Keratinocyte (primary cell): ENCODE data around the gene SERGEF. TPM values are rescaled to one million over a fixed set of nuclear protein-coding genes. Genes with fewer than 3 reads are reported as not detected.

Experiments
- DNase-seq: peaks from one replicate; pipeline ENCODE4 v3.0.0-alpha.2; 2011; ENCODE audit warnings: low read depth, missing footprints, low spot score
- FAIRE-seq: peaks from 2 replicates; lab custom pipeline; 2011; peaks lifted over from hg19 to GRCh38; lab: Jason Lieb, UNC
- H2AFZ ChIP-seq: 2 replicates; pipeline ENCODE4 v1.6.0; 2012; ENCODE audit warnings: low read length, control low read depth, inconsistent platforms; ENCODE audit not compliant: control insufficient read depth
- H3K27ac ChIP-seq: 2 replicates; pipeline ENCODE4 v1.5.1; 2011; ENCODE audit warnings: low read length; ENCODE audit not compliant: control insufficient read depth, insufficient read depth
- H3K27me3 ChIP-seq: 3 replicates; pipeline ENCODE4 v1.6.0; 2011; ENCODE audit warnings: low read length; ENCODE audit not compliant: control insufficient read depth, insufficient read depth; ENCODE audit errors: extremely low read depth
- H3K36me3 ChIP-seq, 2 experiments: 2 replicates in 1 of 2; 3 replicates in 1 of 2; pipeline ENCODE4 v1.5.1; 2011; ENCODE audit warnings: low read length in 2 of 2, mild to moderate bottlenecking in 1 of 2; ENCODE audit not compliant: control insufficient read depth in 2 of 2, insufficient read depth in 2 of 2; ENCODE audit errors: extremely low read depth in 1 of 2
- H3K4me1 ChIP-seq: 3 replicates; pipeline ENCODE4 v1.5.1; 2011; ENCODE audit warnings: low read length; ENCODE audit not compliant: control insufficient read depth, insufficient read depth; ENCODE audit errors: extremely low read depth
- H3K4me2 ChIP-seq: 3 replicates; pipeline ENCODE4 v1.6.0; 2011; ENCODE audit warnings: low read depth, low read length; ENCODE audit not compliant: control insufficient read depth, insufficient read depth; ENCODE audit errors: extremely low read depth
- H3K4me3 ChIP-seq, 3 experiments: fragments of 200-600 bp in 1 of 3; sonication (generic) in 1 of 3; 2 replicates in 2 of 3; 3 replicates in 1 of 3; pipeline ENCODE4 v1.5.1; 2011 to 2016; ENCODE audit warnings: low read length in 3 of 3, mild to moderate bottlenecking in 3 of 3, control low read depth in 2 of 3, inconsistent platforms in 1 of 3, low read depth in 1 of 3, mixed read lengths in 1 of 3, mixed run types in 1 of 3, moderate library complexity in 1 of 3; ENCODE audit not compliant: control insufficient read depth in 2 of 3, insufficient read depth in 2 of 3; ENCODE audit errors: extremely low read depth in 1 of 3
- H3K79me2 ChIP-seq: 2 replicates; pipeline ENCODE4 v1.6.0; 2012; ENCODE audit warnings: low read length; ENCODE audit not compliant: control insufficient read depth, insufficient read depth
- H3K9ac ChIP-seq: 3 replicates; pipeline ENCODE4 v1.6.0; 2011; ENCODE audit warnings: low read length; ENCODE audit not compliant: control insufficient read depth, insufficient read depth; ENCODE audit errors: extremely low read depth
- H3K9me1 ChIP-seq: 3 replicates; pipeline ENCODE4 v1.6.0; 2011; ENCODE audit warnings: low read length; ENCODE audit not compliant: control insufficient read depth, insufficient read depth; ENCODE audit errors: extremely low read depth
- H3K9me3 ChIP-seq: 2 replicates; pipeline ENCODE4 v1.5.1; 2012; ENCODE audit warnings: low read depth, low read length; ENCODE audit not compliant: control insufficient read depth
- H4K20me1 ChIP-seq: 3 replicates; pipeline ENCODE4 v1.6.0; 2011; ENCODE audit warnings: low read length; ENCODE audit not compliant: control insufficient read depth, insufficient read depth; ENCODE audit errors: extremely low read depth
- EZH2 ChIP-seq: IDR thresholded peaks from one replicate; pipeline ENCODE4 v1.6.1; 2012; ENCODE audit warnings: inconsistent platforms, mild to moderate bottlenecking, low read length, moderate library complexity
- dilution Hi-C: fragments of 300-500 bp; cut with MboI; formaldehyde crosslinking; loops from one replicate; pipeline ENCODE4 v1.7.0; 2020; ENCODE audit warnings: low sequenced_read_pairs; ENCODE audit not compliant: extremely low pct_ligation_motif_present
- polyA plus RNA-seq, 5 experiments: library from polyadenylated mRNA; depleted of rRNA in 3 of 5; stranded (reverse) in 3 of 5; stranded (forward) in 1 of 5; unstranded in 1 of 5; fragments of >200 nt; gene quantifications; 1 replicate in 1 of 5; 2 replicates in 3 of 5; 3 replicates in 1 of 5; pipeline versions ENCODE4 v1.2.1 to v1.2.3, GENCODE V29; 2011 to 2012; ENCODE audit warnings: missing spikeins in 2 of 5, low read depth in 1 of 5, low replicate concordance in 1 of 5
- TF ChIP-seq, protein P1 (sequence below), 3 experiments: IDR thresholded peaks in 1 of 3; conservative IDR thresholded peaks in 1 of 3; optimal IDR thresholded peaks in 1 of 3; 2 replicates in 2 of 3; 3 replicates in 1 of 3; pipeline versions ENCODE3 to v1.5.1; 2011; ENCODE audit warnings: low read length in 3 of 3, mild to moderate bottlenecking in 3 of 3, moderate library complexity in 2 of 3, control low read depth in 1 of 3, inconsistent platforms in 1 of 3; ENCODE audit not compliant: insufficient read depth in 2 of 3; ENCODE audit errors: extremely low read depth in 1 of 3

SERGEF gene
- polyA plus RNA-seq, 1 donor (not counting 4 experiments of a cell fraction or from before 2014, with no cell fraction given): 15.6 TPM

DNA sequence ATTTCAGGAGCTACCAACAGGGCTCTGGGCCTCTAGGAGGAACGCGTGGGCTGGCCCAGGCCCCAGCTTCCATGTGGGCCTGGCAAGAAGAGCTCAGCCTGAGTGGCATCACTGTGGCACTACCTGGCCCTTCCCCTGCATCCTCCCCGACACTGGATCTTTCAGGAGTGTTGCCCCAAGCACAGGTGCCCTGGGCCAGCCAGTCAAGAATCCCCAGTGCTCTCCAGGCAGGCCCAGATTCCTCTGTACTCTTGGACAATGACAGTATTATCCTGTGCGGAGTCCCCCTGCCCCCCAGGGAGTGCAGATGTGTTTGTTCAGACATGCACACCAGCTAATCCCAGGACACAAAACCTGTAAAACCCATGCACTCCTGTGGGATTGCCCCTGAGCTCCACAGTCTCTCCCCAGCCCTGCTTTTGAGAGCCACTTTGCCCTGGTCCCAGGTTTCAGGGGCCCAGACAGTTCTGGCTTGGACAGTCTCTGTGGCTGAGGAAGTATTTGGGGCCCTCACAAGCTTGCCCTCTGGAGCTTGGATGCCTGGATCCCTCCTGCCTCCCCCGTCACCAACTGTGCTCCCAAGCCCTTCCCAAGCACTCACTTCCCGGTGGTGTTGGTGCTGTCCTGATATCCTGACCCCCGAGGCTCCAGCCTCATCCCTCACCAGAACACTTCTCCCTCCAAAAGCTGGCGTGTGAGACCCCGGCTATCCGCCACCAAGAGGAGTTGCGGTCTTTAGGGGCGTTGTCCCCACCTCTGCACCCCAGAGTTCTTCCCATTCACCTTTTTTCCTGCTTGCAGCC is 238.4 kb downstream of the SERGEF start:
- Histone ChIP-seq H3K9me3 (no peaks in the 10 kb centered on the region), H3K27me3 (no peaks in the 10 kb centered on the region), H3K27ac (no peak overlapping the region), H2AFZ (no peak overlapping the region), H3K9ac (no peak overlapping the region), H3K36me3 (no peaks in the 10 kb centered on the region), H3K9me1 (no peaks in the 10 kb centered on the region), H3K4me1 (no peaks in the 10 kb centered on the region), H4K20me1 (no peaks in the 10 kb centered on the region), H3K79me2 (no peaks in the 10 kb centered on the region), H3K4me3 (no peak overlapping the region), H3K4me2 (no peak overlapping the region)
- dilution Hi-C loops: no loop called here
- DNase-seq (no peak), FAIRE-seq (no peak)
- TF ChIP-seq, protein P1, sequence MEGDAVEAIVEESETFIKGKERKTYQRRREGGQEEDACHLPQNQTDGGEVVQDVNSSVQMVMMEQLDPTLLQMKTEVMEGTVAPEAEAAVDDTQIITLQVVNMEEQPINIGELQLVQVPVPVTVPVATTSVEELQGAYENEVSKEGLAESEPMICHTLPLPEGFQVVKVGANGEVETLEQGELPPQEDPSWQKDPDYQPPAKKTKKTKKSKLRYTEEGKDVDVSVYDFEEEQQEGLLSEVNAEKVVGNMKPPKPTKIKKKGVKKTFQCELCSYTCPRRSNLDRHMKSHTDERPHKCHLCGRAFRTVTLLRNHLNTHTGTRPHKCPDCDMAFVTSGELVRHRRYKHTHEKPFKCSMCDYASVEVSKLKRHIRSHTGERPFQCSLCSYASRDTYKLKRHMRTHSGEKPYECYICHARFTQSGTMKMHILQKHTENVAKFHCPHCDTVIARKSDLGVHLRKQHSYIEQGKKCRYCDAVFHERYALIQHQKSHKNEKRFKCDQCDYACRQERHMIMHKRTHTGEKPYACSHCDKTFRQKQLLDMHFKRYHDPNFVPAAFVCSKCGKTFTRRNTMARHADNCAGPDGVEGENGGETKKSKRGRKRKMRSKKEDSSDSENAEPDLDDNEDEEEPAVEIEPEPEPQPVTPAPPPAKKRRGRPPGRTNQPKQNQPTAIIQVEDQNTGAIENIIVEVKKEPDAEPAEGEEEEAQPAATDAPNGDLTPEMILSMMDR (optimal IDR thresholded peaks at IDR 0.05 in 1 of 3, IDR thresholded peaks at IDR 0.05 in 1 of 3, conservative IDR thresholded peaks at IDR 0.05 in 1 of 3; ENCODE audit: extremely low read depth in 1 of 3, insufficient read depth in 2 of 3, low read length in 3 of 3): no peak
- no peak for TF ChIP-seq EZH2

DNA sequence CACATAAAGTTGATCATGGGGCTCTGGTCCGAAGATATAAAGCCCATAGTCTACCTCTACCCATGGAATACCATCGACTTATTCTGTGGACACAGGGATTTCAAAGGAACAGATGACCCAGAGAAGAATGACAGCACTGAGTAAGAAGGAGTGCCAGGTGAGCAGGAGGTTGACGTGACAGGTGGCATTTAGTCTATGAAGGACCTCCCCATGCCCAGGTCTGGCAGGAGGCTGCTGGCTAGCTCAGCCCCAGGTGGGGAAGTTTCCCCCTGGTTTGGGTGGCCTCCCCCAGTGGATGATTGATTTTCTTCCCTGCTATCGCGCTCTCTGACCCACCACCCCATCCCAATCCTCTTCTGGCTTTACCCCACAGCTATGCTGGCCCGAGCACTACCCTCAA is 239.2 kb downstream of the SERGEF start:
- Histone ChIP-seq H3K9me3 (no peaks in the 10 kb centered on the region), H3K79me2 (no peaks in the 10 kb centered on the region), H3K27me3 (no peaks in the 10 kb centered on the region), H3K9ac (no peak overlapping the region), H3K27ac (no peak overlapping the region), H3K4me3 (no peak overlapping the region), H2AFZ (no peak overlapping the region), H3K9me1 (no peaks in the 10 kb centered on the region), H3K4me2 (no peak overlapping the region), H3K4me1 (no peaks in the 10 kb centered on the region), H4K20me1 (no peaks in the 10 kb centered on the region), H3K36me3 (no peaks in the 10 kb centered on the region)
- DNase-seq (no peak), FAIRE-seq (no peak)
- dilution Hi-C loops: no loop called here
- TF ChIP-seq, protein P1 (optimal IDR thresholded peaks at IDR 0.05 in 1 of 3, IDR thresholded peaks at IDR 0.05 in 1 of 3, conservative IDR thresholded peaks at IDR 0.05 in 1 of 3; ENCODE audit: extremely low read depth in 1 of 3, insufficient read depth in 2 of 3, low read length in 3 of 3): no peak
- no peak for TF ChIP-seq EZH2
